Mesendoderm (in vitro differentiated cells): Measurements from ENCODE around the gene FITM2.
A peak's percentile ranks its signal among the peaks of the same experiment; 100 is the strongest.

Experiments
- DNase-seq: peaks from one replicate; pipeline ENCODE4 v3.0.0; 2013
- H2AK5ac ChIP-seq: 2 replicates; pipeline ENCODE4 v1.6.1; 2013; ENCODE audit warnings: low read length, inconsistent platforms
- H2BK120ac ChIP-seq: 2 replicates; pipeline ENCODE4 v1.6.1; 2013; ENCODE audit warnings: low read depth, mild to moderate bottlenecking, low read length, moderate library complexity, mixed read lengths
- H2BK15ac ChIP-seq: replicated peaks from 2 replicates; pipeline ENCODE4 v1.6.1; 2013; ENCODE audit warnings: low read depth, mild to moderate bottlenecking, moderate library complexity
- H2BK5ac ChIP-seq: 2 replicates; pipeline ENCODE4 v1.6.1; 2013; ENCODE audit warnings: low read length, inconsistent platforms
- H3K18ac ChIP-seq: 2 replicates; pipeline ENCODE4 v1.6.1; 2013; ENCODE audit warnings: mild to moderate bottlenecking, low read length, mixed read lengths
- H3K23ac ChIP-seq: one replicate; pipeline ENCODE4 v1.6.1; 2013; ENCODE audit warnings: low read length
- H3K27ac ChIP-seq: 2 replicates; pipeline ENCODE4 v1.5.1; 2013; ENCODE audit warnings: low read depth, mild to moderate bottlenecking, inconsistent platforms, low read length, moderate library complexity
- H3K27me3 ChIP-seq: 2 replicates; pipeline ENCODE4 v1.6.1; 2013; ENCODE audit warnings: low read length, control low read depth, mild to moderate bottlenecking, inconsistent platforms; ENCODE audit not compliant: insufficient read depth, poor library complexity
- H3K36me3 ChIP-seq: 2 replicates; pipeline ENCODE4 v1.6.1; 2013; ENCODE audit warnings: low read length, inconsistent platforms; ENCODE audit not compliant: control insufficient read depth, insufficient read depth
- H3K4ac ChIP-seq: one replicate; pipeline ENCODE4 v1.6.1; 2013; ENCODE audit warnings: low read depth, mild to moderate bottlenecking, low read length, moderate library complexity
- H3K4me1 ChIP-seq: 2 replicates; pipeline ENCODE4 v1.6.1; 2013; ENCODE audit warnings: low read depth, low read length, inconsistent platforms; ENCODE audit not compliant: control insufficient read depth
- H3K4me2 ChIP-seq: 2 replicates; pipeline ENCODE4 v1.6.1; 2013; ENCODE audit warnings: low read length
- H3K4me3 ChIP-seq: 2 replicates; pipeline ENCODE4 v1.5.1; 2013; ENCODE audit warnings: mild to moderate bottlenecking, low read length
- H3K56ac ChIP-seq: one replicate; pipeline ENCODE4 v1.6.1; 2013; ENCODE audit warnings: low read length
- H3K79me1 ChIP-seq: 2 replicates; pipeline ENCODE4 v1.6.1; 2013; ENCODE audit warnings: low read length, inconsistent platforms
- H3K79me2 ChIP-seq: 2 replicates; pipeline ENCODE4 v1.6.1; 2013; ENCODE audit warnings: mild to moderate bottlenecking, low read length; ENCODE audit not compliant: control insufficient read depth, insufficient read depth
- H3K9ac ChIP-seq: 2 replicates; pipeline ENCODE4 v1.6.1; 2013; ENCODE audit warnings: low read length, inconsistent platforms
- H4K5ac ChIP-seq: one replicate; pipeline ENCODE4 v1.6.1; 2013; ENCODE audit warnings: low read length
- H4K8ac ChIP-seq: one replicate; pipeline ENCODE4 v1.6.1; 2013; ENCODE audit warnings: low read depth, mild to moderate bottlenecking, control low read depth, low read length, moderate library complexity
- WGBS: extraction: QIAGEN DNeasy Blood & Tissue Kit; methylation state at CpG from one replicate; pipeline ENCODE4 v1.1.7; 2013; ENCODE audit warnings: low lambda C conversion rate, missing lambda C conversion rate; ENCODE audit not compliant: insufficient coverage; ENCODE audit errors: extremely low coverage; 5-methylcytosine and 5-hydroxymethylcytosine counted together

Gene FITM2

DNA sequence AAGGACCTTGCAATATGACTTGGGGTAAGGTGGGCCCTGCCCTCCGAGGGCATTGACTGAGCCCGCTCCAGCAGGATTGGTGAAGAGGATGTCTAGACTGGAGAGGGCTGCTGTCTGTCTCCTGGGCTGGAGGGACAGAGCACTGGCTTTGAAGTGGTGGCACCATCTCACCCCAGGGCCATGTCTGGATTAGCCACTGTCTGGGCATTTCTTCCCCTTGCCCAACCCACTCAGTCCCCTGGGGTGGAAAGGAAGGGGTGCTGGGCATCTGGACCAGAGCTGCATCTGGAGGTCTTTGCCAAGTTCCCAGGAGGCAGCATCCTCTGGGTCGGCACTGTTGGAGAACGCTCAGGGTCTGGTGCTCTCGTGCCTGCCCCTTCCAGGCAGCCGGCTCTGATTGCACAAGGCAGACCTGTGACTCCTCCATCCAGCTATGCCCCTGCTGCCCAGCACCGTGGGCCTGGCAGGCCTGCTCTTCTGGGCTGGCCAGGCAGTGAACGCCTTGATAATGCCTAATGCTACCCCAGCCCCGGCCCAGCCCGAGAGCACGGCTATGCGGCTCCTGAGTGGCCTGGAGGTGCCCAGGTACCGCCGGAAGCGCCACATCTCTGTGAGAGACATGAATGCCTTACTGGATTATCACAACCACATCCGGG is 25.9 kb upstream of the FITM2 start, which contains the start of gene R3HDML:
R3HDML (plus strand) TSS at position 319 of the 656 bp plus-strand sequence; CDS start at position 434, 115 bp downstream.
- Histone ChIP-seq H3K79me1 (no peaks in the 10 kb centered on the region), H3K27ac (no peak within 1 kb of the TSS), H3K56ac (peak within 1 kb of the TSS; percentile 46), H3K4me3 (no peak within 1 kb of the TSS), H3K27me3 (no peaks in the 10 kb centered on the region), H3K4me1 (no peaks in the 10 kb centered on the region), H2BK15ac (no peak within 1 kb of the TSS), H3K79me2 (no peaks in the 10 kb centered on the region), H4K8ac (no peak within 1 kb of the TSS), H2BK120ac (no peak within 1 kb of the TSS), H3K18ac (no peak within 1 kb of the TSS), H3K36me3 (no peaks in the 10 kb centered on the region), H3K4ac (no peak within 1 kb of the TSS), H4K5ac (no peak within 1 kb of the TSS), H2BK5ac (no peak within 1 kb of the TSS), H3K4me2 (no peak within 1 kb of the TSS), H3K9ac (no peak within 1 kb of the TSS), H3K23ac (no peak within 1 kb of the TSS), H2AK5ac (no peak within 1 kb of the TSS)
- no CpG with 5 or more reads among the region's 16 CpGs for WGBS
- no peak for DNase-seq

DNA sequence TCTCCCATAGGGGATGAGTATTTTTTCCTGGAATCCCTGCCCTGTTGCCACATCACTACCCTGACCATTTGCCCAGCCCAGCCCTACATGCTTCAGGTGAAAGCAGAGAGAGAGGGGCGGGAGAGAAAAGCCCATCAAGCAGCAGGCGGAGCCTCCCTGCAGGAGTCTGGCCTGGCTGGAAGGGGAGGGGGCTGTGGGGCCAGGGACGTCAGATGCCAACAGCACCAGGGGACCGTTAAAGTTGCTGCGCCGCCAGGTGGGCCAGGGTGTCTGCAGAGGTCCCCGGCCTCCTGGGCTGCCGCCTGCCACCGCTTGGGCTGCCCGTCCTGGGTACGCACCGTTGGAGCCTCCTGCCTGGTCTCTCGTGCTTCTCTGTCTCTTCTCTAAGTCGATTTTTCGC is 25.1 kb upstream of the FITM2 start:
- no peak overlapping the region for H3K27ac ChIP-seq
- peak overlapping the region; percentile 46 for H3K56ac ChIP-seq
- no peaks in the 10 kb centered on the region for H3K79me2 ChIP-seq
- no peak overlapping the region for H3K4me2 ChIP-seq
- H3K4ac ChIP-seq = no peak overlapping the region
- H3K79me1 ChIP-seq = no peaks in the 10 kb centered on the region
- no peak overlapping the region for H2BK120ac ChIP-seq
- no peak overlapping the region for H3K18ac ChIP-seq
- peak; percentile 71 for DNase-seq
- no peaks in the 10 kb centered on the region for H3K4me1 ChIP-seq
- H2AK5ac ChIP-seq = no peak overlapping the region
- H3K23ac ChIP-seq = no peak overlapping the region
- no peak overlapping the region for H2BK15ac ChIP-seq
- H4K5ac ChIP-seq = no peak overlapping the region
- no peak overlapping the region for H3K4me3 ChIP-seq
- H3K36me3 ChIP-seq = no peaks in the 10 kb centered on the region
- no peak overlapping the region for H2BK5ac ChIP-seq
- H3K27me3 ChIP-seq = no peaks in the 10 kb centered on the region
- no peak overlapping the region for H4K8ac ChIP-seq
- WGBS = no CpG with 5 or more reads among the region's 15 CpGs
- no peak overlapping the region for H3K9ac ChIP-seq

DNA sequence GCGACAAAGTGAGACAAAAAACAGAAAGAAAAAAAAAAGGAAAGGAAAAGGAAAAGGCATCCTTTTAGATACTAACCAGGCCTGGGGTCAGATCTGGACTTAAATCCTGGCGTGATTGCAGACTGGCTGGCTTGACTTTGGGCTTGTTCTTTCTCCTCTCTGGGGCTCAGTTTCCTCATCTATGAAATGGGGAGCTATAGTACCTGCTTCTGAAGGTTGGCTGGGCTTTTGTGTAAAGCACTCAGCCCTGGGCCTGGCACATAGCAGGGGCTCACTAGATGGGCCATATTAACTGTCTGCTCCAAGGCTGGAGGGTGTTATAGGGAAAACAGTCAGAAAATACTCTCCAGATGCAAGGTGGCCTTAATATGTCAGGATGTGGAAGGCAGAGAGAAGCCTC is 24.7 kb upstream of the FITM2 start:
- Histone ChIP-seq H4K8ac (no peak overlapping the region), H2AK5ac (no peak overlapping the region), H3K27ac (no peak overlapping the region), H2BK15ac (no peak overlapping the region), H2BK5ac (no peak overlapping the region), H4K5ac (no peak overlapping the region), H3K9ac (no peak overlapping the region), H3K4me3 (no peak overlapping the region), H3K79me1 (no peaks in the 10 kb centered on the region), H3K4ac (no peak overlapping the region), H3K27me3 (no peaks in the 10 kb centered on the region), H3K4me2 (no peak overlapping the region), H3K23ac (no peak overlapping the region), H3K18ac (no peak overlapping the region), H3K79me2 (no peaks in the 10 kb centered on the region), H3K4me1 (no peaks in the 10 kb centered on the region), H2BK120ac (no peak overlapping the region), H3K36me3 (no peaks in the 10 kb centered on the region), H3K56ac (no peak overlapping the region)
- no peak for DNase-seq
- no CpG with 5 or more reads among the region's 2 CpGs for WGBS

DNA sequence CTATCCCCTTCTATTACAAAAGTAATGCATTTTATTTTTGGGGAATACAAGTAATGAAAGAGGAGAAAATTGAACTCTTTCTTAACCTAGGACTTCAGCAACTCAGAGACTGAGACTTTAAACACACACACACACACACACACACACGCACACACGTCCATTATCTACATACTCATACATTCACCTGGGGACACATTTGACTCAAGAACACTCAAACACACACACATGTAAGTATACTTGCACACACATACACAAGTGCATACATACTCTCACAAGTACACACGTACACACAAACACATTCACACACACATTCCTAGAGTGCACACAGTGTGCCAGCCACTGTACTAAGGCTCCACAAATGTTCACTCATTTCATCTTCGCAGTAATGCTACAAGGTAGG is 23.7 kb upstream of the FITM2 start:
- Histone ChIP-seq H2AK5ac (no peak overlapping the region), H3K36me3 (no peaks in the 10 kb centered on the region), H4K5ac (no peak overlapping the region), H3K4me1 (no peaks in the 10 kb centered on the region), H2BK15ac (no peak overlapping the region), H3K4me2 (no peak overlapping the region), H3K79me2 (no peaks in the 10 kb centered on the region), H2BK120ac (no peak overlapping the region), H3K4ac (no peak overlapping the region), H3K9ac (no peak overlapping the region), H3K4me3 (no peak overlapping the region), H3K18ac (no peak overlapping the region), H3K79me1 (no peaks in the 10 kb centered on the region), H2BK5ac (no peak overlapping the region), H4K8ac (no peak overlapping the region), H3K23ac (no peak overlapping the region), H3K56ac (peak overlapping the region; percentile 42), H3K27ac (no peak overlapping the region), H3K27me3 (no peaks in the 10 kb centered on the region)
- WGBS = no CpG with 5 or more reads among the region's 4 CpGs
- no peak for DNase-seq

DNA sequence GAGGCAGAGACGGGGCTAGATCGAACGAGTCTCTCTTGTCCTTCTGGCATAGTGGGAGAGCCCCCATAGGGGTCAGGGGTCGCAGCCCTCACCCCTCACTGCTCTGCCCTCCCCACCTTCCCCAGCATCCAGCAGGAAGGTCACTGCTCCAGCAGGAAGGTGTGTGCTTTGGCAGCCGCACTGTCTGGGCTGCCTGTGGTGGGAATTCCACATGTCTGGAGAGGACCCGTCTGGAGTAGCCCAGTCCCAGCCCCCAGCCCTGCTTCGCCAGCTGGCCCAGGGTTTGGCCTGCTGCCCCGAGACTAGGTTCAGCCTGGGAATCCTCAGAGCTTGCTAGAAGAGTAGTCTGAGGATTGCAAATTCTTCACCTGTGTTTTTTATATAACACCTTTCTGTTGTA is 23.3 kb upstream of the FITM2 start:
- Histone ChIP-seq H2BK120ac (no peak overlapping the region), H2BK15ac (no peak overlapping the region), H3K36me3 (no peaks in the 10 kb centered on the region), H4K8ac (no peak overlapping the region), H3K27ac (no peak overlapping the region), H3K4me3 (no peak overlapping the region), H3K27me3 (no peaks in the 10 kb centered on the region), H4K5ac (no peak overlapping the region), H3K56ac (peak overlapping the region; percentile 25), H3K4me2 (no peak overlapping the region), H3K18ac (no peak overlapping the region), H3K79me1 (no peaks in the 10 kb centered on the region), H3K23ac (no peak overlapping the region), H3K4me1 (no peaks in the 10 kb centered on the region), H2BK5ac (no peak overlapping the region), H3K4ac (no peak overlapping the region), H3K9ac (no peak overlapping the region), H2AK5ac (no peak overlapping the region), H3K79me2 (no peaks in the 10 kb centered on the region)
- no CpG with 5 or more reads among the region's 8 CpGs for WGBS
- DNase-seq = no peak

DNA sequence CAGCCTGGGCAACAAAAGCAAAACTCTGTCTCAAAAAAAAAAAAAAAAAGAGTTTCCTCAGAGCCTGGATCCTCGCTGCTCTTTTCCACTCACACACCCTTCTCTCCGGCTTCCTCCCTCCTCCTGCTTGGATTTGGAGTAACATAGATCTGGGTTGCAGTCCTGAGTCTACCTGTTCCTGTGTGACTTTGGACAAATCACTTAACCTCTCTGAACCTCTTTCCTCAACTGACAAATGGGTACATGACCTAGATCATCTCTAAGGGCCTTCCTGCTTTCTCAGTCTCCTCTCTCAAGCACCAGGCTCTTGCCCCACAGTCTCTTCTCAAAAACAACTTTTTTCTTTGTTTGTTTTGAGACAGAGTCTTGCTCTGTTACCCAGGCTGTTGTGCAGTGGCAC is 20.2 kb upstream of the FITM2 start:
- H3K4me1 ChIP-seq = no peaks in the 10 kb centered on the region
- no peak overlapping the region for H3K4me3 ChIP-seq
- H3K27me3 ChIP-seq = no peaks in the 10 kb centered on the region
- H2AK5ac ChIP-seq = no peak overlapping the region
- no peak overlapping the region for H2BK5ac ChIP-seq
- no peaks in the 10 kb centered on the region for H3K79me1 ChIP-seq
- no peak overlapping the region for H2BK120ac ChIP-seq
- H3K18ac ChIP-seq = no peak overlapping the region
- no peak overlapping the region for H4K8ac ChIP-seq
- no peaks in the 10 kb centered on the region for H3K36me3 ChIP-seq
- no peak overlapping the region for H3K23ac ChIP-seq
- no CpG with 5 or more reads among the region's 2 CpGs for WGBS
- no peak overlapping the region for H3K9ac ChIP-seq
- no peaks in the 10 kb centered on the region for H3K79me2 ChIP-seq
- H3K4me2 ChIP-seq = no peak overlapping the region
- no peak overlapping the region for H3K4ac ChIP-seq
- no peak overlapping the region for H4K5ac ChIP-seq
- no peak overlapping the region for H3K56ac ChIP-seq
- H3K27ac ChIP-seq = no peak overlapping the region
- no peak for DNase-seq
- H2BK15ac ChIP-seq = no peak overlapping the region
